Heart left ventricle (tissue), 16 donors: ENCODE measurements around the gene SLC38A11. TPM values are rescaled to one million over a fixed set of nuclear protein-coding genes. Genes with fewer than 3 reads are reported as not detected.

Experiments used
- ATAC-seq, 4 donors: fragments of 200-7000 bp; cut with Tn5 transposase; one replicate each; pipeline ENCODE4 v1.9.1; 2020 to 2022; ENCODE audit warnings: moderate library complexity in 4 of 4, mild to moderate bottlenecking in 3 of 4, moderate number of reproducible peaks in 1 of 4
- DNase-seq, 5 donors: peaks; one replicate each; pipeline ENCODE4 v3.0.0-alpha.2; 2020
- H3K27ac ChIP-seq, 12 donors: fragments of 200-600 bp; sonication (generic) in 4 of 12; one replicate each; pipeline versions ENCODE4 v1.5.0 to v1.8.0; 2016 to 2022; ENCODE audit warnings: mild to moderate bottlenecking in 2 of 12
- H3K27me3 ChIP-seq, 9 donors: fragments of 200-600 bp; sonication (generic) in 2 of 9; one replicate each; pipeline versions ENCODE4 v1.5.1 to v1.8.0; 2016 to 2022; ENCODE audit warnings: mild to moderate bottlenecking in 3 of 9
- H3K36me3 ChIP-seq, 9 donors: fragments of 200-600 bp; sonication (generic) in 2 of 9; one replicate each; pipeline versions ENCODE4 v1.5.0 to v1.8.0; 2018 to 2022; ENCODE audit warnings: mild to moderate bottlenecking in 2 of 9
- H3K4me1 ChIP-seq, 12 donors: fragments of 200-600 bp; sonication (generic) in 4 of 12; one replicate each; pipeline versions ENCODE4 v1.5.0 to v1.8.0; 2016 to 2022; ENCODE audit warnings: mild to moderate bottlenecking in 3 of 12
- H3K4me3 ChIP-seq, 12 donors: fragments of 200-600 bp; sonication (generic) in 4 of 12; one replicate each; pipeline versions ENCODE4 v1.5.0 to v1.8.0; 2017 to 2022; ENCODE audit warnings: mild to moderate bottlenecking in 9 of 12, moderate library complexity in 4 of 12
- H3K9me3 ChIP-seq, 12 donors: fragments of 200-600 bp; sonication (generic) in 4 of 12; one replicate each; pipeline versions ENCODE4 v1.5.0 to v1.8.0; 2016 to 2022; ENCODE audit warnings: mild to moderate bottlenecking in 1 of 12
- POLR2A ChIP-seq, 2 donors: fragments of 450-650 bp; IDR thresholded peaks; one replicate each; pipeline ENCODE4 v1.6.1; 2017; ENCODE audit warnings: antibody characterized with exemption in 2 of 2, mild to moderate bottlenecking in 2 of 2, moderate library complexity in 2 of 2
- WGBS, 4 donors: extraction: QIAGEN DNeasy Blood & Tissue Kit in 2 of 4; methylation state at CpG; one replicate each; pipeline versions ENCODE4 v1.1.5 to v1.1.7; 2013 to 2018; 5-methylcytosine and 5-hydroxymethylcytosine counted together
- intact Hi-C, 10 donors: fragments of 100-400 bp; cut with DNase I; formaldehyde crosslinking; loops; one replicate each; pipeline versions ENCODE4 v1.11.1 to v1.14.2; 2022
- polyA plus RNA-seq, 2 donors: library from polyadenylated mRNA; stranded (reverse); fragments of 200-250 nt; gene quantifications; one replicate each; pipeline ENCODE4 v1.2.3, GENCODE V29; 2013
- total RNA-seq, 9 donors: library from RNA; depleted of rRNA in 2 of 9; stranded (reverse); fragments of >200 nt in 2 of 9; fragmentation: NEBNext Ultra II Directional in 3 of 9; extraction: Animal tissue kit (Norgen Biotek cat#: 25700) in 3 of 9; gene quantifications; one replicate each; pipeline versions ENCODE4 v1.1.0 to v1.2.4, GENCODE V29; 2016 to 2023
- TF ChIP-seq, protein P1 (sequence below), 12 donors: fragments of 200-600 bp; sonication (generic) in 4 of 12; IDR thresholded peaks; one replicate each; pipeline versions ENCODE4 v1.5.0 to v1.8.0; 2018 to 2022; ENCODE audit warnings: antibody characterized with exemption in 12 of 12, mild to moderate bottlenecking in 5 of 12
- donor health status: ischemic (EF 13 %, LVEDD 7.1; RV severe dilation, severe dysfunction).
- donor health status: healthy with polysubstance abuse.
- donor health status: DM: no; HTN: yes; CAD: no.
- donor health status: DM: no; HTN: no; CAD: no.
- donor health status: ischemic (EF 25% LVEDD 6.9; RV normal size, moderate dysfunction).
- donor health status: ischemic (EF 25% LVEDD 5.7; RV mildly dilated, moderate dysfunction).
- donor health status: healthy.
- donor health status: DM: yes; HTN: yes; CAD: no.
- donor health status: ischemic (EF 35%, LVEDD 5.7; RV mildly dilated, moderate dysfunction).
- donor health status: nonischemic (EF 11% LVEDD 7.7; RV severe dilation, severe dysfunction).
- donor health status: DM: yes; HTN: yes; CAD: no.
- donor health status: PGD.
- donor health status: ischemic (EF 29% LVEDD 5.4; RV normal size, mild dysfunction).
- donor health status: nonischemic (EF 23%, LVEDD 6.1; RV moderate dilation, normal function).

SLC38A11 gene
- total and polyA plus RNA-seq, 11 donors: 0.25 to 1.9 (median 0.55) TPM

- Histone ChIP-seq H3K4me1 (peaks cover 0 to 49% (median 13%) of the 10 kb centered on the region in 12 donors), H3K27me3 (no peaks in the 10 kb centered on the region), H3K27ac (peak overlapping the region in 5 of 12 donors; percentile 4 to 57 (median 32)), H3K36me3 (no peaks in the 10 kb centered on the region), H3K4me3 (peak overlapping the region in 1 of 12 donors; percentile 11), H3K9me3 (no peaks in the 10 kb centered on the region)
- TF ChIP-seq POLR2A (IDR thresholded peaks at IDR 0.05): no peak
- intact Hi-C loops: loop anchor here in 4 of 10 donors (5.0 to 10.0 kb wide), 2 partner anchors 68 to 345 kb away; partner anchors contain the start of gene COBLL1 (in 3 of the 4)
- ATAC-seq: peak in 3 of 4 donors; percentile 46 to 62 (median 50)
- WGBS, 4 donors: 16 to 25% (median 24%) methylated on average over 6 of the region's 6 CpGs
- no peak for DNase-seq
Observed at GRCh38 chr2:164910101-164910899, 45.0 kb downstream of the SLC38A11 start.

DNA sequence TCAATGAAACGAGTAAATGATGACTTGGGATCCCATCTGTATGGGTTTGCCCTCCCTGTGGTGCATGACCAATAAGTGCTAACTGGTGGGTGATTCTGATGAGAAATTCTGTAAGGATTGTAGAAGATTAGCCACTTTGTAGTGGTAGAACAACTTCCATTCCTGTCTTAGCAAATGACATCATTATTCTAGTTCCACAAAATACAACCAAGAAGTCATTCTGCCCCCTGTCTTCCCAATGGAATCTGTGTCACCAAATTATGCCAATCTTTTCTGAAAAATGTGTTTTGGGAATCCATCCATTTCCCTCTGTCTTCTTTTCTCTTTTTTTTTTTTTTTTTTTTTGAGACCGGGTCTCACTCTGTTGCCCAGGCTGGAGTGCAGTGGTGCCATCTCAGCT, 48.4 kb downstream of the SLC38A11 start:
- H3K36me3 ChIP-seq: no peaks in the 10 kb centered on the region
- intact Hi-C loops: loop anchor here in 1 of 10 donors (5.0 kb wide), 1 partner anchor 60 kb away; no protein-coding TSS in a partner anchor
- H3K27me3 ChIP-seq: no peaks in the 10 kb centered on the region
- no peak for DNase-seq
- H3K9me3 ChIP-seq: no peaks in the 10 kb centered on the region
- H3K4me1 ChIP-seq: peaks cover 0 to 38% (median 9%) of the 10 kb centered on the region in 12 donors
- no peak overlapping the region for H3K27ac ChIP-seq
- no peak for TF ChIP-seq POLR2A (IDR thresholded peaks at IDR 0.05)
- TF ChIP-seq, protein P1, sequence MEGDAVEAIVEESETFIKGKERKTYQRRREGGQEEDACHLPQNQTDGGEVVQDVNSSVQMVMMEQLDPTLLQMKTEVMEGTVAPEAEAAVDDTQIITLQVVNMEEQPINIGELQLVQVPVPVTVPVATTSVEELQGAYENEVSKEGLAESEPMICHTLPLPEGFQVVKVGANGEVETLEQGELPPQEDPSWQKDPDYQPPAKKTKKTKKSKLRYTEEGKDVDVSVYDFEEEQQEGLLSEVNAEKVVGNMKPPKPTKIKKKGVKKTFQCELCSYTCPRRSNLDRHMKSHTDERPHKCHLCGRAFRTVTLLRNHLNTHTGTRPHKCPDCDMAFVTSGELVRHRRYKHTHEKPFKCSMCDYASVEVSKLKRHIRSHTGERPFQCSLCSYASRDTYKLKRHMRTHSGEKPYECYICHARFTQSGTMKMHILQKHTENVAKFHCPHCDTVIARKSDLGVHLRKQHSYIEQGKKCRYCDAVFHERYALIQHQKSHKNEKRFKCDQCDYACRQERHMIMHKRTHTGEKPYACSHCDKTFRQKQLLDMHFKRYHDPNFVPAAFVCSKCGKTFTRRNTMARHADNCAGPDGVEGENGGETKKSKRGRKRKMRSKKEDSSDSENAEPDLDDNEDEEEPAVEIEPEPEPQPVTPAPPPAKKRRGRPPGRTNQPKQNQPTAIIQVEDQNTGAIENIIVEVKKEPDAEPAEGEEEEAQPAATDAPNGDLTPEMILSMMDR (IDR thresholded peaks at IDR 0.05): no peak
- ATAC-seq: no peak
- WGBS, 4 donors: 61 to 99% (median 96%) methylated on average over 2 of the region's 2 CpGs
- no peak overlapping the region for H3K4me3 ChIP-seq

GRCh38 chr2:164905307-164905706, 50.0 kb downstream of the SLC38A11 start:
- WGBS, 4 donors: 80 to 97% (median 88%) methylated on average over 6 of the region's 6 CpGs
- Histone ChIP-seq H3K27me3 (no peaks in the 10 kb centered on the region), H3K4me1 (peaks cover 0 to 23% (median 3%) of the 10 kb centered on the region in 12 donors), H3K27ac (no peak overlapping the region), H3K9me3 (no peaks in the 10 kb centered on the region), H3K4me3 (no peak overlapping the region), H3K36me3 (no peaks in the 10 kb centered on the region)
- intact Hi-C loops: loop anchor here in 1 of 10 donors (5.0 kb wide), 1 partner anchor 58 kb away; no protein-coding TSS in a partner anchor
- no peak for DNase-seq
- TF ChIP-seq POLR2A (IDR thresholded peaks at IDR 0.05): no peak
- no peak for ATAC-seq

DNA sequence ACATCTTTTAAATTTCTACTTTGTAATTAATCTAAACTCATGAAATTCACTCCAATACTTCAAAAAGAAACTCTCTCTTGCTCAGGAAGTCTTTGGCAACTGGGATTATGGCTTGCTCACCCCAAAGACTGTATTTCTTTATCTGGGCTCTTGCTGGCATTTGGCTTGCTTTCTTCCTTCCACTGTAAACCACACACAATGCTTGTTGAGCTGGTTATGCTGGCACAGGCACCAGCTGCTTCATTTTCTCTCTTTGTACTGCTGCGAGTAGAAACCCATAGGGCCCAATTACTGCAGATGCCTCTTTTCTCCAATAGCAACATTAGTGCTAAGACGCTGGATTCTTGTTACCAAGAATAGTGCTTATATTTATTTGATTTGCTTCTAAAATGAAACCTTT, 51.4 kb downstream of the SLC38A11 start:
- ATAC-seq (no peak), DNase-seq (no peak)
- Histone ChIP-seq H3K36me3 (no peaks in the 10 kb centered on the region), H3K4me1 (peaks cover 0 to 13% (median 0%) of the 10 kb centered on the region in 12 donors), H3K9me3 (peaks cover 0 to 4% (median 0%) of the 10 kb centered on the region in 12 donors), H3K27me3 (no peaks in the 10 kb centered on the region), H3K27ac (no peak overlapping the region), H3K4me3 (no peak overlapping the region)
- intact Hi-C loops: loop anchor here in 1 of 10 donors (5.0 kb wide), 1 partner anchor 57 kb away; no protein-coding TSS in a partner anchor
- no peak for TF ChIP-seq POLR2A (IDR thresholded peaks at IDR 0.05)
- TF ChIP-seq, protein P1 (IDR thresholded peaks at IDR 0.05): no peak
- WGBS, 4 donors: 44 to 61% (median 46%) methylated on average over 2 of the region's 2 CpGs

DNA sequence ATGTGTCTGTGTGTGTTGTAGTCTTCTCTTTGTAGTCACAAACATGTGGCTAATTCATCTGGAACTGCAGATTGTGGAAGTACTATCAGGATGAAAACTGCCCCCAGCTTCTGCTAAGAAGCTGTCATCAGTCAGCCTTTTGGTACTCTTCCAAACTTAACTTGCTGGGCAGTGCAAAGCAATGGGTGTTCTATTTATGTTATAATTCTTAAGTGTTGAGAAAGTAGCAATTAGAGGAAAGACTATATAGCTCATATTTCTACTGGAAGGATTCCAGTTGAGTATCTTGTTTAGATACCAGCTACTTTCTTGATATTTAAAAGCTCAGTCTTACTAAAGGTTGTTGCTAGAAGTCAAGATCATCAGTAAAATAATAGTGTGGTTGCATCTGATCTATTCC, 52.1 kb downstream of the SLC38A11 start:
- ATAC-seq: peak in 2 of 4 donors; percentile 53 to 61
- peaks cover 0 to 13% (median 0%) of the 10 kb centered on the region in 12 donors for H3K4me1 ChIP-seq
- H3K27ac ChIP-seq: no peak overlapping the region
- H3K9me3 ChIP-seq: peaks cover 0 to 4% (median 0%) of the 10 kb centered on the region in 12 donors
- no peaks in the 10 kb centered on the region for H3K27me3 ChIP-seq
- TF ChIP-seq POLR2A (IDR thresholded peaks at IDR 0.05): no peak
- TF ChIP-seq, protein P1 (IDR thresholded peaks at IDR 0.05): no peak
- H3K36me3 ChIP-seq: no peaks in the 10 kb centered on the region
- no peak overlapping the region for H3K4me3 ChIP-seq
- no peak for DNase-seq
- intact Hi-C loops: loop anchor here in 1 of 10 donors (5.0 kb wide), 1 partner anchor 56 kb away; no protein-coding TSS in a partner anchor
